H1 (cell line): Measurements from ENCODE around the gene PIK3R1. TPM values are rescaled to one million over a fixed set of nuclear protein-coding genes. Genes with fewer than 3 reads are reported as not detected.

Experiments
- CTCF ChIA-PET: fragments of 300-600 bp; sonication (Branson Sonifier 250); formaldehyde crosslinking; loops from one replicate; lab custom pipeline; 2021; ENCODE audit not compliant: partially characterized antibody; lab: Charles Lee
- POLR2A ChIA-PET: fragments of 300-600 bp; sonication (Branson Sonifier 250); formaldehyde crosslinking; loops from one replicate; lab custom pipeline; 2021; ENCODE audit warnings: inconsistent platforms; ENCODE audit not compliant: partially characterized antibody; lab: Charles Lee
- DNase-seq, 2 experiments: peaks; one replicate each; pipeline versions ENCODE4 v3.0.0 to v3.0.0-alpha.2; 2010 to 2022; ENCODE audit warnings: low spot score in 2 of 2, low read depth in 1 of 2, mixed read lengths in 1 of 2
- FAIRE-seq: peaks from 2 replicates; lab custom pipeline; 2011; peaks lifted over from hg19 to GRCh38; lab: Jason Lieb, UNC
- H2AFZ ChIP-seq: 2 replicates; pipeline ENCODE4 v1.8.1; 2012; ENCODE audit warnings: low read length, inconsistent platforms
- H2AK5ac ChIP-seq: 2 replicates; pipeline ENCODE4 v1.6.1; 2013; ENCODE audit warnings: low read depth, low read length
- H2BK120ac ChIP-seq: replicated peaks from 2 replicates; pipeline ENCODE3; 2013; ENCODE audit warnings: low read depth, low read length, inconsistent platforms
- H2BK12ac ChIP-seq: 2 replicates; pipeline ENCODE4 v1.6.1; 2013; ENCODE audit warnings: low read depth, low read length
- H2BK15ac ChIP-seq: 2 replicates; pipeline ENCODE4 v1.6.1; 2013; ENCODE audit warnings: low read length
- H2BK20ac ChIP-seq: 2 replicates; pipeline ENCODE4 v1.6.1; 2013; ENCODE audit warnings: low read length
- H2BK5ac ChIP-seq: 2 replicates; pipeline ENCODE4 v1.6.1; 2013; ENCODE audit warnings: low read depth, low read length
- H3K14ac ChIP-seq: 2 replicates; pipeline ENCODE4 v1.6.1; 2013; ENCODE audit warnings: inconsistent platforms; ENCODE audit not compliant: insufficient read length
- H3K18ac ChIP-seq: 2 replicates; pipeline ENCODE4 v1.6.1; 2013; ENCODE audit warnings: low read length; ENCODE audit errors: extremely low read depth
- H3K23ac ChIP-seq: 2 replicates; pipeline ENCODE4 v1.6.1; 2013; ENCODE audit warnings: inconsistent platforms; ENCODE audit not compliant: insufficient read length
- H3K23me2 ChIP-seq: 2 replicates; pipeline ENCODE4 v1.6.1; 2013; ENCODE audit warnings: low read depth, low read length
- H3K27ac ChIP-seq: 2 replicates; pipeline ENCODE4 v1.6.1; 2011; ENCODE audit warnings: low read depth, low read length, inconsistent platforms
- H3K27me3 ChIP-seq, 4 experiments: replicated peaks in 1 of 4; 1 replicate in 1 of 4; 2 replicates in 3 of 4; pipeline versions ENCODE4 v1.6.1 to v1.8.1; 2011 to 2013; ENCODE audit warnings: low read length in 3 of 4, mild to moderate bottlenecking in 3 of 4, inconsistent platforms in 2 of 4, mixed read lengths in 2 of 4, moderate library complexity in 1 of 4; ENCODE audit not compliant: control insufficient read depth in 3 of 4, insufficient read depth in 3 of 4; ENCODE audit errors: extremely low read depth in 1 of 4
- H3K36me3 ChIP-seq, 4 experiments: 2 replicates each; pipeline versions ENCODE4 v1.6.1 to v1.8.1; 2011 to 2013; ENCODE audit warnings: mild to moderate bottlenecking in 4 of 4, low read length in 3 of 4, moderate library complexity in 2 of 4, control low read depth in 1 of 4, inconsistent platforms in 1 of 4; ENCODE audit not compliant: insufficient read depth in 4 of 4, control insufficient read depth in 2 of 4
- H3K4ac ChIP-seq: replicated peaks from 2 replicates; pipeline ENCODE3; 2013; ENCODE audit warnings: low read length, low read depth, mixed read lengths, inconsistent platforms; ENCODE audit not compliant: insufficient read length
- H3K4me1 ChIP-seq, 4 experiments: replicated peaks in 1 of 4; 1 replicate in 1 of 4; 2 replicates in 3 of 4; pipeline versions ENCODE4 v1.6.1 to v1.8.1; 2011 to 2013; ENCODE audit warnings: low read length in 3 of 4, inconsistent platforms in 2 of 4, mixed read lengths in 1 of 4; ENCODE audit not compliant: insufficient read depth in 4 of 4, control insufficient read depth in 3 of 4
- H3K4me2 ChIP-seq, 2 experiments: 2 replicates each; pipeline versions ENCODE4 v1.6.1 to v1.8.1; 2011 to 2013; ENCODE audit warnings: low read depth in 2 of 2, low read length in 2 of 2, control low read depth in 1 of 2, inconsistent platforms in 1 of 2, mild to moderate bottlenecking in 1 of 2; ENCODE audit not compliant: insufficient read depth in 1 of 2
- H3K4me3 ChIP-seq, 4 experiments: fragments of 200-600, 300-600 bp in 1 of 4; sonication (generic), shearing (Covaris generic), sonication (Bioruptor Twin) in 1 of 4; 2 replicates each; pipeline versions ENCODE4 v1.5.1 to v1.8.1; 2011 to 2016; ENCODE audit warnings: low read length in 4 of 4, low read depth in 3 of 4, control low read depth in 2 of 4, inconsistent platforms in 2 of 4, mild to moderate bottlenecking in 2 of 4, mixed read lengths in 1 of 4, moderate library complexity in 1 of 4; ENCODE audit not compliant: insufficient read depth in 2 of 4; ENCODE audit errors: extremely low read depth in 1 of 4
- H3K56ac ChIP-seq: replicated peaks from 2 replicates; pipeline ENCODE3; 2013; ENCODE audit warnings: low read depth, mild to moderate bottlenecking, mixed read lengths, low read length, inconsistent platforms; ENCODE audit not compliant: insufficient read length
- H3K79me1 ChIP-seq: 2 replicates; pipeline ENCODE4 v1.6.1; 2013; ENCODE audit warnings: low read depth, low read length, control low read depth
- H3K79me2 ChIP-seq, 2 experiments: 2 replicates each; pipeline versions ENCODE4 v1.6.1 to v1.8.1; 2012 to 2013; ENCODE audit warnings: low read length in 2 of 2, mild to moderate bottlenecking in 2 of 2, inconsistent platforms in 1 of 2; ENCODE audit not compliant: insufficient read depth in 2 of 2, control insufficient read depth in 1 of 2
- H3K9ac ChIP-seq, 4 experiments: replicated peaks in 1 of 4; 1 replicate in 1 of 4; 2 replicates in 3 of 4; pipeline versions ENCODE4 v1.6.1 to v1.8.1; 2011 to 2013; ENCODE audit warnings: low read depth in 3 of 4, low read length in 3 of 4, control low read depth in 2 of 4, mild to moderate bottlenecking in 2 of 4, moderate library complexity in 2 of 4, inconsistent platforms in 1 of 4; ENCODE audit errors: extremely low read depth in 1 of 4
- H3K9me3 ChIP-seq, 2 experiments: 2 replicates each; pipeline versions ENCODE4 v1.6.1 to v1.8.1; 2012 to 2013; ENCODE audit warnings: mild to moderate bottlenecking in 2 of 2, moderate library complexity in 2 of 2, control low read depth in 1 of 2, inconsistent platforms in 1 of 2, low read depth in 1 of 2, low read length in 1 of 2, mixed read lengths in 1 of 2; ENCODE audit not compliant: insufficient read depth in 2 of 2
- H4K20me1 ChIP-seq, 2 experiments: replicated peaks in 1 of 2; 2 replicates each; pipeline versions ENCODE3 to v1.8.1; 2011 to 2013; ENCODE audit warnings: inconsistent platforms in 2 of 2, low read length in 2 of 2, mild to moderate bottlenecking in 1 of 2; ENCODE audit not compliant: insufficient read depth in 2 of 2, control insufficient read depth in 1 of 2
- H4K5ac ChIP-seq: 2 replicates; pipeline ENCODE4 v1.6.1; 2013; ENCODE audit warnings: low read length, low read depth, mixed read lengths, inconsistent platforms; ENCODE audit not compliant: insufficient read length
- H4K8ac ChIP-seq: 2 replicates; pipeline ENCODE4 v1.8.0; 2013; ENCODE audit warnings: mild to moderate bottlenecking, moderate library complexity, low read length, inconsistent platforms; ENCODE audit not compliant: insufficient read depth; ENCODE audit errors: extremely low read depth
- H4K91ac ChIP-seq: replicated peaks from 2 replicates; pipeline ENCODE3; 2013; ENCODE audit warnings: low read length, mixed read lengths, inconsistent platforms; ENCODE audit not compliant: insufficient read length
- E2F6 ChIP-seq: IDR thresholded peaks from 2 replicates; pipeline ENCODE4 v1.6.1; 2012; ENCODE audit warnings: inconsistent platforms
- FOSL1 ChIP-seq: IDR thresholded peaks from 2 replicates; pipeline ENCODE4 v1.6.1; 2011; ENCODE audit warnings: mild to moderate bottlenecking, low read depth, low read length, moderate library complexity; ENCODE audit not compliant: insufficient read depth
- POLR2A ChIP-seq, 2 experiments: IDR thresholded peaks; 1 replicate in 1 of 2; 2 replicates in 1 of 2; pipeline ENCODE4 v1.6.1; 2011; ENCODE audit warnings: low read depth in 2 of 2, low read length in 2 of 2, mild to moderate bottlenecking in 2 of 2; ENCODE audit errors: control extremely low read depth in 1 of 2
- RFX5 ChIP-seq: IDR thresholded peaks from 2 replicates; pipeline ENCODE4 v1.6.1; 2011; ENCODE audit warnings: low read depth, low read length, improper control_type of control experiment, borderline replicate concordance
- ZNF274 ChIP-seq: IDR thresholded peaks from 2 replicates; pipeline ENCODE4 v1.7.0; 2012; ENCODE audit warnings: low read length, borderline replicate concordance; ENCODE audit errors: extremely low read depth
- WGBS, 2 experiments: shearing (Covaris generic) in 1 of 2; methylation state at CpG; one replicate each; pipeline versions ENCODE4 v1.1.6 to v1.1.7; 2013 to 2015; ENCODE audit warnings: low lambda C conversion rate in 2 of 2, mixed read lengths in 2 of 2, inconsistent platforms in 1 of 2, low coverage in 1 of 2, missing lambda C conversion rate in 1 of 2; ENCODE audit not compliant: insufficient replicate concordance in 2 of 2, insufficient coverage in 1 of 2, insufficient read length in 1 of 2; ENCODE audit errors: extremely low coverage in 1 of 2, missing lambda C conversion rate in 1 of 2; 5-methylcytosine and 5-hydroxymethylcytosine counted together
- polyA plus RNA-seq, 7 experiments: library from polyadenylated mRNA; depleted of rRNA in 3 of 7; stranded (reverse) in 5 of 7; unstranded in 2 of 7; fragments of >200 nt in 5 of 7; fragments of 200-250 nt in 2 of 7; gene quantifications; 1 replicate in 5 of 7; 2 replicates in 1 of 7; 4 replicates in 1 of 7; pipeline versions ENCODE4 v1.2.1 to v1.2.3, GENCODE V29; 2011 to 2013; ENCODE audit warnings: missing spikeins in 2 of 7, mixed read lengths in 2 of 7
- total RNA-seq: library from RNA; stranded (reverse); fragmentation: NEBNext Ultra II Directional; extraction: Animal tissue kit (Norgen Biotek cat#: 25700); gene quantifications from 2 replicates; pipeline ENCODE4 v1.2.1, GENCODE V29; 2021

PIK3R1 gene
- total and polyA plus RNA-seq, 2 of the 8 experiments (the other 6 are each of a cell fraction or from before 2014, with no cell fraction given), result 2.3 to 13.7 TPM

- no peak overlapping the region for H2BK120ac ChIP-seq
- no peak overlapping the region for H4K5ac ChIP-seq
- H2BK12ac ChIP-seq, result no peak overlapping the region
- H4K8ac ChIP-seq, result no peak overlapping the region
- H3K9ac ChIP-seq, result no peak overlapping the region
- no peaks in the 10 kb centered on the region for H3K9me3 ChIP-seq
- H2BK5ac ChIP-seq, result no peak overlapping the region
- H3K18ac ChIP-seq, result no peak overlapping the region
- H2BK15ac ChIP-seq, result no peak overlapping the region
- no peak overlapping the region for H2AFZ ChIP-seq
- H3K4me3 ChIP-seq, result no peak overlapping the region
- H3K56ac ChIP-seq, result no peak overlapping the region
- ChIA-PET POLR2A (no interaction called here), CTCF (interaction anchor here (0.7 to 1.1 kb wide), 3 partner anchors 15 to 135 kb away, joined by 3 read pairs; no protein-coding TSS in a partner anchor)
- H3K23me2 ChIP-seq, result no peaks in the 10 kb centered on the region
- no peaks in the 10 kb centered on the region for H3K79me1 ChIP-seq
- no peaks in the 10 kb centered on the region for H4K20me1 ChIP-seq
- H2AK5ac ChIP-seq, result no peak overlapping the region
- no peaks in the 10 kb centered on the region for H3K79me2 ChIP-seq
- no peak overlapping the region for H3K27ac ChIP-seq
- no peak overlapping the region for H3K14ac ChIP-seq
- no peak overlapping the region for H4K91ac ChIP-seq
- no peak overlapping the region for H3K4me2 ChIP-seq
- H2BK20ac ChIP-seq, result no peak overlapping the region
- no peak overlapping the region for H3K4ac ChIP-seq
- peaks cover 0 to 4% (median 0%) of the 10 kb centered on the region in 4 experiments; a peak in 1 of 7 replicates for H3K4me1 ChIP-seq
- no peak for FAIRE-seq
- WGBS, 2 experiments, result 88% methylated on average over 5 of the region's 5 CpGs; no CpG with 5 or more reads in 1 of the 2 experiments
- no peaks in the 10 kb centered on the region for H3K27me3 ChIP-seq
- H3K23ac ChIP-seq, result no peak overlapping the region
- H3K36me3 ChIP-seq, result no peaks in the 10 kb centered on the region; a peak in 1 of 8 replicates
- no peak for DNase-seq
- TF ChIP-seq RFX5 (no peak), FOSL1 (no peak), E2F6 (no peak), ZNF274 (no peak), POLR2A (IDR thresholded peaks at IDR 0.05; ENCODE audit: control extremely low read depth in 1 of 2, low read depth in 2 of 2, low read length in 2 of 2) (no peak)
Observed at GRCh38 chr5:68268852-68269130, 53.2 kb downstream of the PIK3R1 start.
